Measurements from ENCODE around the gene MED27.

The MED27 gene

DNA sequence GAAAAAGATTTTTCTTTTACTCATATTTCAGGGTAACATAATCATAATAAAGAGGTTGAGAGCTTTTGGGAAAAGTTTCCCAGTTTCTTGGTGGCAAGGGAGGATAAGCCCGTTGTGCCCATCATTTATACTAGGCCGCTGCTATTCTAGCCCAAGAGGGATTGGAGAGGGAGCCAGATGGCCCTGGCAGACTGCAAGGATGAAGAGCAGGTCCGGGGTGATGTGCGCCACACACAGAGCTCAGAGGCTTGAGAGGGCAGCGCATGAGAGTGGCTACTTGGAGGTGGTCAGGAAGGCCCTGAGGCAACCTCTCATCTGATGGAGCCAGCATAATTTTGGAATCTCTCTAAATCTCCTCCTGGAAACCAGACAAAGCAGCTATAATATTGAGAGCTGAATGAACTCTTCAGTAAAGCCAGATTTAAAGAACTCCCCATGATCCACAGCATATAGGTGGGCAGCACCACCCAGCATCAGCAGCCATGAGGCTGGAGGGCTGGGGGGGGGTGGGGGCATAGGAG is 110.1 kb downstream of the MED27 start:
- DNase-seq (ENCODE audit: low read depth in 2 of 2) = no peak

GRCh38 chr9:131968632-131969031 is 111.0 kb downstream of the MED27 start:
- no peak for DNase-seq (ENCODE audit: low read depth in 2 of 2)

- no peak for DNase-seq (ENCODE audit: low read depth in 2 of 2)
Observed at GRCh38 chr9:131965841-131966240, 113.8 kb downstream of the MED27 start.

DNA sequence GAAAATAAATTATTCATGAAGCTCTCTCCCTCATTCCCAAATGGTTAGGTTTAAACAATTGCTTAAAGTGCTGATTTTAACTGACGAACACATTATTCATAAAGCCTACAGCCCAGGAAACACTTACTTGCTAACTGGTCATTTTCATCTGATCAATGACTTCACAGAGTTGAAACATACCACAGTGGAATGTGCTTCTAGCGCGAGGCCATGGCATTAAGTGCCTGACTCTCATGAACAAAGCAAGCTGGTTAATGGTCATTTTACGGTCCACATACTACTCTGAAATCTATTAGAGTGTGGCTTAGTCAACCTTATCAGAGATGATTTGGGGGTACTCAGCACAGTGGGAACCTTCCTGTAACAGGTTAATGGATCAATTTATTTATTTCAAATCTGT is 114.6 kb downstream of the MED27 start:
- no peak for DNase-seq (ENCODE audit: low read depth in 2 of 2)

- DNase-seq (ENCODE audit: low read depth in 2 of 2) = no peak
Observed at GRCh38 chr9:131963072-131964030, 116.3 kb downstream of the MED27 start.

DNA sequence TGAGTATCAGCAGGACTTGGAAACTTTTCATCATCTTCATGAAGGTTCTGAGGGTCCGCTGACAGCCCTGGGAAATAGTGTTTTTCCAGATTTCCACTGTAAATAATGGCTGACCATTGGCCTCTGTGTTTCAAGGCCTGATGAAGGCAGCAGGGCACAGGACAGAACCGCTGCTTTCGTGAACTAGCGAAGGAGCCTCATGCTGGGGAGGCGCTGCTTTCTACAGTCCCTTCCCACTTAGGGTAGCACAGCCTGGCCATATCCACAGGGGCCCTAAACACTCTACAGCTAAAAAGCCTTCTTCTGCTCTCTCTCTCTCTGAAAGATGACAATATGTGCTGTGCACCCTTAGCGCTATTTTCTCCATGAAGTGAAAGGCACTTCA is 118.2 kb downstream of the MED27 start:
- no peak for DNase-seq (ENCODE audit: low read depth in 2 of 2)

DNA sequence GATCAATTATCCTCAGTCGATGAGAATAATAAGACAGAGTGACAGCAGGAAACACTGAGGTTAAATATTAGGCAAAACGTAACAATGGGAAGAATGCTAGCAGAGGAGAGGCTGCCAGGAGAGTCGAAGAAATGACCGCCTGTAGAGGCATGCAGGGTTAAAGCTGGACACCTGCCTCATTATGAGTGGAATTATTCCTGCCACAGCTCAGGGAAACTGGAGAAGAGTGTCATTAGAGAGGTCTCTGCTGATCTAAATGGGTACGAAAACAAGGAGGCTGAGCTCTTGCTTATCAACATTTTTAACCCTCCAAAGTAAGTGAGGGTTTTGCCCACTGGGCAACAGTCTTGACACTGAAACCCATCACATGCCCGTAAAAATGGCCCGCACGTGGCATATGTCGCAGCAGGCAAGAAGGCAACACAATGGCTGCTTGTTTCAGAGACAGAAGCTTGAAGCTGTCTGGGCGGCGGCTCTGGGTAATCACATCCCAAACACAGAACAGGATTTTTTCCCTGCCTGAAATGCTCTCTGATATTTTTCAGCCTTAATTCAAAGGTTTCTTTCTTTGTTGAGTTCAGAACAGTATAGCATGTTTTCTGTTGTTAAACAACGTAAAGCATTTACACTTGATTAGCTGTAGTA is 118.7 kb downstream of the MED27 start:
- no peak for DNase-seq (ENCODE audit: low read depth in 2 of 2)

DNA sequence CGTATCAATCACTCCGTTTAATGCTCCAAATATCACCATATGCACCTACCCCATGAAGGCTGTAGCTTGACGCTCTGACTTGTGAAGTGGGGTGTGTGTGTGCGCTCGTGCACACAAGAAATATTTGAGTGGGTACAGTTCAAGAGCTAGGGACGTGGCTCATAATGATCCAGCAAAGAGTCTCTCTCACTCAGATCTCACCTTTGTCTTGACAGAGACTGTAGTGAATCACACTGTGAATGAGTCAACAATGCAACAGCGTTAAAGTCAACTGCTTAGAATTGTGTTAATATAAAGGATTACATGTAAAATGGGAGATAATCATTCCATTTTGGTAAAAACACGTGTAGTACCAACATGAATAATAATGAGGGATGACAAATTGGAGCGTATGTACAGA is 119.4 kb downstream of the MED27 start:
- DNase-seq (ENCODE audit: low read depth in 2 of 2) = no peak

- no peak for DNase-seq (ENCODE audit: low read depth in 2 of 2)
Observed at GRCh38 chr9:131959887-131960286, 119.8 kb downstream of the MED27 start.

- DNase-seq (ENCODE audit: low read depth in 2 of 2) = no peak
Observed at GRCh38 chr9:131959056-131959455, 120.6 kb downstream of the MED27 start.

DNA sequence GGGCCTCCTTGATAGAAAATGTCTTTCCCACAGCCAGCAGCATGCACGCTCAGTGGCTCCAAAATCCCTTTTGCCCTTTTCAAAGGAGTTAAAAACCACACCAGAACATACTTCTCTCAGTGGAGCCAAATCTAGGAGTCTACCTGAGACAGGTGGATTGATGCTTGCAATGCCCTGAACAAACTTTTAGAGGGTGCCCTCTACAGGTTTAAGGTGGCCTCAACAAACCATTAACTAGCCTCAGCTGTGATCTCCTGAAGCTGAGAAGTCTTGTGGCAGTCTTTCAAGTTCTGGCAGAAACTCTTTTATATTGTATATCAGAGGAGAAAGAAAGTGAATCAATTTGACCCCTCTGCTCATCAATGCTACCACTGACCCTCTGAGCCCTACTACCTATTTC is 125.4 kb downstream of the MED27 start:
- DNase-seq (ENCODE audit: low read depth in 2 of 2) = no peak

DNA sequence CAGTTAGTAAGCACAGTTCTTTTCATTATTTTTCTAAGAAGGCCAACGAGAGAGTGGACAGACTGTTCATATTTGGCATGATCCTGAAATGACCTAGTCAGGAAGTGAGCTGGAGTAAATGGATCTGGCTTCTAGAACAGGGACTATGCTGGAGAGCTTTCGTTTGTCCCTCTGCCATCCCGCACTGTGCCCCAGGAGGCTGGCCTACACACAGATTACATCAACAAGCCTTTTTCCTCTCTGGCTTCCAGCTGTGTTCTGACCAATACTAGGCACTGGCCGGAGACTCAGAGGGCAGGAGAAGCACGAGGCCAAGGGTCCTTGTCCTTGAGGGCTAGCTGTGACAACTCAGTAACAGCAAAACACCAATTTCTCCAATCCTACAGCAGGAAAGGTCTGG is 127.8 kb downstream of the MED27 start:
- DNase-seq (ENCODE audit: low read depth in 2 of 2) = no peak

- DNase-seq (ENCODE audit: low read depth in 2 of 2) = no peak
Observed at GRCh38 chr9:131951155-131951554, 128.5 kb downstream of the MED27 start.

DNA sequence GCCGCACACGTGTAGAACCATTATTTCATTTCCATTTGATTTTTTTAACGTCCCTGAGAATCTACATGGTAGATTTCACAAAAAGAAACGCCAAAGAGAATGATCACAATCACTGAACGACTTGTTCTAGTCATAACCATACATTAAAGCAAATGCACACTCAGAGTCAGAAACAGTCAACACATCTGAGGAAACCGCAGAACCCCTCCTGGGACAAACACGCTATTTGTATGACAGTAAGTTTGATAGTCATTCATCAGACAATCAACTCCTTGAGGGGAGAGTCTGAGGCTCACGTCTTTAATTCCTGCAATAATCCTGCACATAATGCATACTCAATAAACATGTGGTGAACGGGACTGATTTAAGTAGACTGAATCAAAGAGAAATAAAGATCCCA is 129.2 kb downstream of the MED27 start:
- no peak for DNase-seq (ENCODE audit: low read depth in 2 of 2)

DNA sequence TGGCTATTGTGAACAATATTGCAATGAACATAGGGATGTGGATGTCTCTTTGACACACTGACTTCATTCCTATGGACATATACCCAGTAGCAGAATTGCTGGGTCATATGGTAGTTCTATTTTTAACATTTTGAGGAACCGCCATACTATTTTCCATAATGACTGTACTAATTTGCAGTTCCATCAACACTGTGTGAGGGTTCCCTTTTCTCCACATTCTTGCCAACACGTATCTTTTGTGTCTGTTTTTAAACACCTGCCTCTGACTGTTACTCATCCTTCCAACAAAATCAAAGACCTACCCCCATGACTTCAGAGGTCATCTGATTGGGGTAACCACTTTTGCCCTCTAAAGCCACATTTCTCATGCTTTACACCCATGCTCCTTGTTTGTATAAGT is 133.5 kb downstream of the MED27 start:
- no peak for DNase-seq (ENCODE audit: low read depth in 2 of 2)

DNA sequence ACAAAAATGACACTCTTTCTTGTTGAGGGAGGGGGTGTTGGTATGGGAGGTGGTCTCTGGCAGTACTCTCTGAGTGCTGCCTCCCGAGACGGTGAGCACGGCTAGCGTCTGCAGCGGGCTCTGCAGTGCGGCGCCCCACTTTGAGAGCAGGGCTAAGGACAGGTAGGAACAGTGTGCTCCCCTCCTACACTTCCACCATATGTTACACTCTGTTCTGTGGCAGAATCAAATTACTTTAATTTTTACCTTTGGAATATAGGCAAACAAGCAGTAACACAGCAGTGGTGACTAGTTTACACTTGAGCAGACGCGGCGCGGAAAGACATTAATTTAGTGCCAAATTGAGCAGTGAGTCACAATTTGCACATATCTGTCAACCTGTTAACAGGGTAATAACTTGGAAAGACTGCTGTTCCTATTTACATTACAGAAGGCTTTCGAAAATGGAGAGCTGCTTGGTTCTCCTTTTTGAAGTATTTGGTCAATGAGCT is 136.3 kb downstream of the MED27 start:
- DNase-seq (ENCODE audit: low read depth in 2 of 2) = no peak

GRCh38 chr9:131942146-131942720 is 137.4 kb downstream of the MED27 start:
- no peak for DNase-seq (ENCODE audit: low read depth in 2 of 2)

DNA sequence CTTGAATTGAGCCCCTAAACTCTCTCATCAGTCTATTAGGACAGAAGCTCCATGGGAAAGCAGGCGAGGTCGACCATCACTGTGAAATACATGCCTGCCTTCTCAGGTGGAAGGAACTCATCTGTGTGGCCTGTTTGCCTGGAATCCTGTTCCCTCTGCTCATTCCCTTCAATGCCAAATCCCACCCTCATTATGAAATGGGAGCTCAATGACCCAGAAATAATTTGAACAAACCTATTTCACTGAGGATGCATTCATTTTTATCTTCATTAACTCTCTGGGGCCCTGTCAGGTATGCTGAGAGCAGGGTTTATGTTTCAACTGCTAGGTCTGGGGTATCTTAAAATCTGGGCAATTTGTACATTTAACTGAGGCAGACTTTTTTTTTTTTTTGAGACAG is 142.2 kb downstream of the MED27 start:
- no peak for DNase-seq (ENCODE audit: low read depth in 2 of 2)

DNA sequence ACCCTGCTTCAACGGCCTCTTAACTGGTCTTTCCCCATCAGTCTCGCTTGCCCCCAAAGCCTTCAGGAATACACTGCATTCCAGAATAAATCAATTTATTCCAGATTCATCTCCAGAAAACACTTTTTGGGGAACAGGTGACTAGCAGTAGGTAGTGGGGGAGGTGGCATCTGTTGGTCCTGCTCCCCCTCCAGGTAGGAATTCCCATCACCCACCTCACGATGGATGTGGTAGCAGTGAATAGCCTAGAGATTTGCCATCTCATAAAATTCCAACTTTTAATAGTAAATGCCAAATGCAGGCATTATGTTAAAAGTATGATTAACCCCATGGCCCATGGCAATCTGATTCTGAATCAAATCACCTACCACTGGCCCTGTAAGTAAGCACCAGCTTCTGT is 142.7 kb downstream of the MED27 start:
- DNase-seq (ENCODE audit: low read depth in 2 of 2) = no peak

- DNase-seq (ENCODE audit: low read depth in 2 of 2) = no peak
Observed at GRCh38 chr9:131934673-131935072, 145.0 kb downstream of the MED27 start.

GRCh38 chr9:131927091-131927490 is 152.6 kb downstream of the MED27 start:
- peak in 1 of 2 experiments; percentile 5 for DNase-seq (ENCODE audit: low read depth in 2 of 2)

DNA sequence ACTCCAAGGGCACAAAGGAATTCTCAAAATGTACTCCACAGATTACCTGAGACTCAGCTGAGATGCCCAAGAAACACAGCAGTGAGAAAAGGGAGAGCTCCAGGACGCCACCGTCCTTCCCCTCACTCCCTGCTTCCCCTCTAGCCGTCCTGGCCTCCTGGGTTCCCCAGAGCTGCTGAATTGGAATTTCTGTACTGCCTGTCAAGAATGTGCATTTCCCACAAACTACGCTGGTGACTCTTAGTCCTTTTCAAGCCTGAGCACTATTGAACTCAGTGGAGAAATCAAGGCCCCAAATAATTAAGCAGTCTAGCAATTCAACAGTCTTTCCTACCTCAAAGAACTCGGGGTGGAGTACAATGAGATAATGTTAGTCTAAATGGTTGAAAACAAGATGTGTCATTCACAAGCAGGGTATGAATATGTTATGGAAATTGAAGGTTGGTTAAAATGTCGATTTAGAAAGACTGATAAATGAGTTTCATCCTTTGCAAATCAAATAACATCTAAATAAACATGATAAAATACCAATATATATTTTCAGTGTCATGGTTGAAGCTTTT is 153.2 kb downstream of the MED27 start:
- DNase-seq (ENCODE audit: low read depth in 2 of 2) = no peak
